Karpas-422 (cell line): ENCODE results near the gene P4HA2. TPM values are rescaled to one million over a fixed set of nuclear protein-coding genes. Genes with fewer than 3 reads are reported as not detected.

Source experiments
- DNase-seq: peaks from one replicate; pipeline ENCODE4 v3.0.0-alpha.2; 2015
- H2AFZ ChIP-seq: fragments of 200-600 bp; sonication (generic); 2 replicates; pipeline ENCODE4 v1.6.1; 2014; ENCODE audit warnings: antibody characterized with exemption, low read length, mixed read lengths
- H3K27ac ChIP-seq: fragments of 200-600 bp; sonication (generic); 2 replicates; pipeline ENCODE4 v1.5.1; 2014; ENCODE audit warnings: mild to moderate bottlenecking, low read length, moderate library complexity
- H3K27me3 ChIP-seq: fragments of 200-600 bp; sonication (generic); 2 replicates; pipeline ENCODE4 v1.6.1; 2014; ENCODE audit warnings: low read length, mixed read lengths
- H3K36me3 ChIP-seq: fragments of 200-600 bp; sonication (generic); 2 replicates; pipeline ENCODE4 v1.6.1; 2014; ENCODE audit warnings: low read length, mixed read lengths; ENCODE audit not compliant: insufficient read depth
- H3K4me1 ChIP-seq: fragments of 200-600 bp; sonication (generic); 2 replicates; pipeline ENCODE4 v1.6.1; 2014; ENCODE audit warnings: mild to moderate bottlenecking, low read length, mixed read lengths
- H3K4me2 ChIP-seq: fragments of 200-600 bp; sonication (generic); 2 replicates; pipeline ENCODE4 v1.6.1; 2014; ENCODE audit warnings: low read length, low read depth, mild to moderate bottlenecking; ENCODE audit not compliant: poor library complexity, severe bottlenecking
- H3K4me3 ChIP-seq: fragments of 200-600 bp; sonication (generic); 2 replicates; pipeline ENCODE4 v1.5.1; 2014; ENCODE audit warnings: mild to moderate bottlenecking, antibody characterized with exemption, low read length, mixed read lengths
- H3K79me2 ChIP-seq: fragments of 200-600 bp; sonication (generic); 2 replicates; pipeline ENCODE4 v1.6.1; 2014; ENCODE audit warnings: mild to moderate bottlenecking, low read length, mixed read lengths
- H3K9ac ChIP-seq: fragments of 200-600 bp; sonication (generic); 2 replicates; pipeline ENCODE4 v1.6.0; 2014; ENCODE audit warnings: low read length
- H3K9me2 ChIP-seq: fragments of 200-600 bp; sonication (generic), shearing (Covaris generic); replicated peaks from 2 replicates; pipeline ENCODE4 v1.6.0; 2014; ENCODE audit warnings: mild to moderate bottlenecking, low read length, moderate library complexity; ENCODE audit not compliant: insufficient read depth
- H3K9me3 ChIP-seq: fragments of 300-700, 200-600 bp; sonication (generic); 2 replicates; pipeline ENCODE4 v1.6.1; 2014; ENCODE audit warnings: low read length, mixed read lengths
- H4K20me1 ChIP-seq: fragments of 200-600 bp; sonication (generic); 2 replicates; pipeline ENCODE4 v1.6.1; 2014; ENCODE audit warnings: mild to moderate bottlenecking, antibody characterized with exemption, low read length, low read depth; ENCODE audit not compliant: insufficient read depth
- total RNA-seq: library from RNA; depleted of rRNA; stranded (reverse); fragments of >200 nt; shearing (Covaris generic); gene quantifications from 2 replicates; pipeline ENCODE4 v1.2.3, GENCODE V29; 2014; ENCODE audit warnings: low replicate concordance

The P4HA2 gene
- total RNA-seq, 1 experiment from 2014 or later, result not detected

DNA sequence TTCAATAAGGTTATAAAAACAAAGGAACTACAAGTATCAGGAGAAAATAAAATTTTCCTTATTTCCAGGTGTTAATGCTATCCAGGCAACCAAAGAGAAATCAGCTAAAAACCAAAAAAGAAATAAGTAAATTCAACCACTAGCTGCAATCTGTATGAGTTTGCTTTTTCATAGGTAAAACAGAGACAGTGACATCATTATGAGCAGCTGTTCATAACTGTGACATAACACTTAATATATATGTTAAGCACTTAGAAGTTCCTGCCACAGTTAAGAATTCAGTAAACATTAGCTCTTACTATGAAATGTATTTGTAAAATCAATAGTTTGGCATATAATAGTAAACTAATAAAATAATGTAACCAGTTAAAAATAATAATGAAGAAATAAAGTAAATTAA lies 20.9 kb downstream of the P4HA2 start:
- no peaks in the 10 kb centered on the region for H3K36me3 ChIP-seq
- H4K20me1 ChIP-seq, result no peaks in the 10 kb centered on the region
- no peaks in the 10 kb centered on the region for H3K27me3 ChIP-seq
- H3K9ac ChIP-seq, result no peak overlapping the region
- peaks cover 64% of the 10 kb centered on the region for H3K4me1 ChIP-seq
- H2AFZ ChIP-seq, result no peak overlapping the region
- peak overlapping the region; percentile 50 for H3K4me2 ChIP-seq
- H3K9me3 ChIP-seq, result no peaks in the 10 kb centered on the region
- H3K9me2 ChIP-seq, result no peaks in the 10 kb centered on the region
- no peak for DNase-seq
- no peaks in the 10 kb centered on the region for H3K79me2 ChIP-seq
- H3K27ac ChIP-seq, result peak overlapping the region; percentile 57
- H3K4me3 ChIP-seq, result no peak overlapping the region

- peak overlapping the region; percentile 50 for H3K4me2 ChIP-seq
- no peaks in the 10 kb centered on the region for H3K9me2 ChIP-seq
- peak overlapping the region; percentile 22; the same call in 1 of the 2 replicates for H3K4me3 ChIP-seq
- no peaks in the 10 kb centered on the region for H4K20me1 ChIP-seq
- peak; percentile 68 for DNase-seq
- H3K4me1 ChIP-seq, result peaks cover 64% of the 10 kb centered on the region
- no peak overlapping the region for H2AFZ ChIP-seq
- no peaks in the 10 kb centered on the region for H3K27me3 ChIP-seq
- H3K9ac ChIP-seq, result peak overlapping the region; percentile 48; the same call in 1 of the 2 replicates
- H3K27ac ChIP-seq, result peak overlapping the region; percentile 66
- H3K36me3 ChIP-seq, result no peaks in the 10 kb centered on the region
- H3K9me3 ChIP-seq, result no peaks in the 10 kb centered on the region
- H3K79me2 ChIP-seq, result no peaks in the 10 kb centered on the region
Measured at GRCh38 chr5:132205385-132206125, 22.1 kb downstream of the P4HA2 start.

GRCh38 chr5:132204371-132205135 lies 23.1 kb downstream of the P4HA2 start:
- peak overlapping the region; percentile 48; the same call in 1 of the 2 replicates for H3K9ac ChIP-seq
- H3K4me1 ChIP-seq, result peaks cover 64% of the 10 kb centered on the region
- no peaks in the 10 kb centered on the region for H3K36me3 ChIP-seq
- no peaks in the 10 kb centered on the region for H3K9me3 ChIP-seq
- H3K27ac ChIP-seq, result peak overlapping the region; percentile 66; the same call in 1 of the 2 replicates
- no peaks in the 10 kb centered on the region for H3K79me2 ChIP-seq
- H3K4me3 ChIP-seq, result peak overlapping the region; percentile 22; the same call in 1 of the 2 replicates
- no peaks in the 10 kb centered on the region for H3K9me2 ChIP-seq
- no peak overlapping the region for H2AFZ ChIP-seq
- H3K27me3 ChIP-seq, result no peaks in the 10 kb centered on the region
- DNase-seq, result no peak
- no peaks in the 10 kb centered on the region for H4K20me1 ChIP-seq
- H3K4me2 ChIP-seq, result peak overlapping the region; percentile 50

- Histone ChIP-seq H4K20me1 (no peaks in the 10 kb centered on the region), H3K4me3 (no peak overlapping the region), H3K9me2 (no peaks in the 10 kb centered on the region), H3K9me3 (no peaks in the 10 kb centered on the region), H3K27ac (no peak overlapping the region), H3K4me2 (no peak overlapping the region), H3K36me3 (no peaks in the 10 kb centered on the region), H3K79me2 (no peaks in the 10 kb centered on the region), H3K27me3 (no peaks in the 10 kb centered on the region), H2AFZ (no peak overlapping the region), H3K4me1 (peaks cover 64% of the 10 kb centered on the region), H3K9ac (no peak overlapping the region)
- DNase-seq, result no peak
Measured at GRCh38 chr5:132203916-132204315, 23.7 kb downstream of the P4HA2 start.

GRCh38 chr5:132203464-132203818 lies 24.2 kb downstream of the P4HA2 start:
- no peaks in the 10 kb centered on the region for H4K20me1 ChIP-seq
- H2AFZ ChIP-seq, result no peak overlapping the region
- DNase-seq, result no peak
- no peaks in the 10 kb centered on the region for H3K27me3 ChIP-seq
- H3K4me1 ChIP-seq, result peaks cover 64% of the 10 kb centered on the region
- no peak overlapping the region for H3K4me3 ChIP-seq
- no peaks in the 10 kb centered on the region for H3K36me3 ChIP-seq
- H3K4me2 ChIP-seq, result peak overlapping the region; percentile 16
- H3K9me3 ChIP-seq, result no peaks in the 10 kb centered on the region
- no peak overlapping the region for H3K27ac ChIP-seq
- no peaks in the 10 kb centered on the region for H3K9me2 ChIP-seq
- peak overlapping the region; percentile 28; the same call in 1 of the 2 replicates for H3K9ac ChIP-seq
- no peaks in the 10 kb centered on the region for H3K79me2 ChIP-seq

GRCh38 chr5:132202711-132203463 lies 24.8 kb downstream of the P4HA2 start:
- H3K27ac ChIP-seq, result no peak overlapping the region; the same call in 1 of the 2 replicates
- peak overlapping the region; percentile 28; the same call in 1 of the 2 replicates for H3K9ac ChIP-seq
- no peak overlapping the region for H2AFZ ChIP-seq
- peaks cover 62% of the 10 kb centered on the region for H3K4me1 ChIP-seq
- H3K36me3 ChIP-seq, result no peaks in the 10 kb centered on the region
- H3K4me3 ChIP-seq, result no peak overlapping the region; the same call in 1 of the 2 replicates
- H3K9me2 ChIP-seq, result no peaks in the 10 kb centered on the region
- no peak for DNase-seq
- no peaks in the 10 kb centered on the region for H3K9me3 ChIP-seq
- no peaks in the 10 kb centered on the region for H3K79me2 ChIP-seq
- H3K4me2 ChIP-seq, result peak overlapping the region; percentile 16
- no peaks in the 10 kb centered on the region for H4K20me1 ChIP-seq
- no peaks in the 10 kb centered on the region for H3K27me3 ChIP-seq

DNA sequence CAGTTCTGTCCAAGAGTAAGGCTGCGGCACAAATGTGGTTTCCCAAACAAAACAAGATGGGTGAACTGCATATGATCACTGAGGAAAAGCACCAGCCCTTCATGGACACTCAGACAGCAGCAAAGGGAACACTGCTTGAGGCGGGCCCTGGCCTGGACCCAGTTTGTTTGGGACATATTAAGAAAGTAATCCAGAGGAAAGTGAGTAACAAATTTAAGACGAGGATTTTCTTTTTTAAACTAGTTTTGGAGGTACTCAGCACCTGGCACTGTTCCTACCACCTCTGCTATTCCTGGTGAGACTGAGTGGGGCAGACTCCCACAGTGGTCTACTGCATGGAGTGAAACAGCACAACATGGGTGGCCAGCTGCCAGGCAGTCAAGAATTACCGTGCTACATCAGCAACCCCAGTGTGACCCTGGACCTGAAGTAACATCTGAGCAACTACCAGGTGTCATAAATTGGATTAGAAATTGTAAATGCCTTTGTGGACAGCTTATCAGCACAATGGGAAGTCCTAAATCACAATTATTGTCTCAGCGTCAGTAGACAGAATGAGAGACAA lies 28.5 kb downstream of the P4HA2 start:
- Histone ChIP-seq H3K36me3 (no peaks in the 10 kb centered on the region), H2AFZ (no peak overlapping the region), H3K9me2 (no peaks in the 10 kb centered on the region), H3K4me3 (no peak overlapping the region), H3K4me2 (no peak overlapping the region), H3K4me1 (peaks cover 26% of the 10 kb centered on the region), H4K20me1 (no peaks in the 10 kb centered on the region), H3K9ac (no peak overlapping the region), H3K27ac (no peak overlapping the region), H3K27me3 (no peaks in the 10 kb centered on the region), H3K79me2 (no peaks in the 10 kb centered on the region), H3K9me3 (no peaks in the 10 kb centered on the region)
- DNase-seq, result no peak
